GM19239 (cell line): ENCODE measurements around the gene CDH16.
"Not testable (repeated sequence)": the region's sequence is repeated elsewhere in the genome, so short reads cannot be mapped to it uniquely, and the experiment has no call there.

Experiments used
- DNase-seq: peaks from one replicate; pipeline ENCODE4 v3.0.0; 2011; ENCODE audit warnings: low spot score; ENCODE audit not compliant: insufficient read length
- FAIRE-seq: peaks from 2 replicates; lab custom pipeline; 2011; peaks lifted over from hg19 to GRCh38; lab: Jason Lieb, UNC

CDH16 gene

DNA sequence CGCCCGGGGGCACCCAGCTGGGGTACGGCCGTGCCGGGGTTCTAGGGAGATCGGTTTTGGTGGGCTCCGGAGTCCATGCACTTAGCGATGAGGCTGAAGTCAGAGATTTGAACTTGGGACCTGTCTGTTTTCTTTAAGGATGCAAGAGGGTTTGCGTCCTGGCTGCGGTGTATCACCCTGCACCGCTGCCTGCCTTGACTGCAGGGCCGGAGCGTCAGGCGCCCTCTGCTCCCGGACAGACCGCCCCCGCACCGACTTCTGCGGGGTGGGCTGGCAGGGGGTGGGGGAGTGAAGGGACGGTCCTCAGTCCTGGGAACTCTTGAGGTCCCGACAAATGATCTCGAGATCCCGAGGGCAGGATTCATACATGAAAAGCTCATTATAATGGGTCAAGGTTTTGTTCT, 37.7 kb downstream of the CDH16 start:
- no peak for FAIRE-seq

DNA sequence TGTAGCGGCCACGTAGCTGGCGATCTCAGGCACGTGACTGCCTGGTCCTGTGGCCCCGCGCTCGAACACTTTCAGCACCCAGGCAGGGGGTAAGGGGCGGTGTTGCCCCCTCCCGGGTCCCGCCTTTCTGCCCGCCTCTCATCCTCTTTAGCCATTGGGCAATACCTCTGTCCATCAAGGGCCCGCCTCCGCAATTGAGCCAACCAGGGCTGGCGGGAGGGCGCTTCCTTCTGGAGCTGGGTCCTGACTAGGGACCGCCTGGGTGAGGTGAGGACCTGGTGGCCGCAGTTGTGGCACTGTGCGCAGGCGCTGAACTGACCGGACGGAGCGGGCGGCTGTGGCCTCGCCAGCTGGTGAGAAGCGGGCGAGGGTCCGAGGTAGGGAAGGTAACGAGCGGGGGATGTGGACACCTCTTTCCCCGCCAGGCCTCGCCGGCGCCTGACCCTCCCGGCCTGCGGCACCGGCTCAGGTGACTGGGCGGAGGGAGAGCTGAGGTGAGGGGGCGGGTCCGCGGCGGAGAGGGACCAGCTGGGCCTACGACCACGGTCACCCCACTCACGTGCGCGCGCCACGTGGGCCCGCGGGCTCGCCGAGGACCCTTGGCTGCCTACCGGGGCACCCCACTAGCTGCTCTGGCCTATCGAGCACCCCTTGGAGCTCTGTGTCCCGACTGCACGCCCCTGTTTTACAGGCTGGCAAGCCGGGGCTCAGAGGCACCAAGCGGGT, 38.2 kb downstream of the CDH16 start, which contains the start of gene PDP2:
Gene PDP2 (plus strand): TSS at position 228 of the 726 bp plus-strand sequence. CDS start 3,770 bp downstream, outside the sequence.
- DNase-seq (peak; percentile 85), FAIRE-seq (peak; percentile 91)

More for the DNA sequence above, 37.7 kb downstream of the CDH16 start:
- no peak for DNase-seq

DNA sequence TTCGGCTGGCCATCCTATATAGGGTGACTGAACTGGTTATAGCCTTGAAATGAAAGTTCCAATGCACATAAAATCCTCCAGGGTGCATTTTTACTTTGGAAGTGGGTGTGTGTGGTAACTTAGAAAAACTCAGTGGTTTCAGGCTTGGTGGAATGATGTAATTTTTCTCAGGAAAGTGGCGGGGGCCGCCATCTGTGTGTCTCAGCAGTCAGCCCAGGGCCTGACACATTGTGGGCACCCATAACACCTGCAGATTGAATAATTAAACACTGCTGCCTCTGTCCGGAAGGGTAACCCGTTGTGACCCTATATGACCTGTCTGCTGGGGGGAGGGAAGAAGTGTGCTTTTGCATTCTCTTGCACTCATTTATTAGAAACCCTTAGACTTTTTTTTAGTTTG, 40.6 kb downstream of the CDH16 start:
- FAIRE-seq = peak; percentile 80
- DNase-seq = no peak

DNA sequence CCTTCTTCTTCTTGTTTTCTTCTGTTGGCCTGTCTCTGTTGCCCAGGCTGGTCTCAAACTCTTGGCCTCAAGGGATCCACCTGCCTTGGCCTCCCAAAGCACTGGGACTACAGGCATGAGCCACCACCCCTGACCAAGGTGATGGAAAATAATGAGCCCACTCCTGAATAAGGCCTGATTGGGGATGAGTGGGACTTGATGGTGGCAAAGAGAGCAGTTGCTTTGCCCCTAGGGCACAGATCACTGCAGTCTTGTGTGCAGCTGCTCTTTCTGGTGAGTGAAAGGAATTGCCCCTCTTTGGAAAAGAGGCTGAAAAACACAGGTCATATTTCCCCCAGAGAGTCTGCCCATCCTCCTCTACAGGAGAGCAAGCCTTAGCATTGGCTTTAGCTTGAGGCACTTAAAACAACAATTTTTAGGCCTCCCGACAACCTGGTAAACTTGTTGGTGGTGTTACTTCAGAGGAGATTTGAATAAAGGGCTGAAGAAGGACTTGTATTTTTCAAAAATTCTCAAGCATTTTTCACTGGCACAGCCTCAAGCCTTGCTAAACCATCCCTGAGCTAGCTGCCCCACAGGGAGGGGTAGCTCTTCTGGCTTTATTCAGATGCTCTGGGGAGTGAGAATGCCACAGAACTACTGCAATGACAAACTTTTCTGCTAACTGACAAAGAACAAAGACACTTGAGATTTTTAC, 44.5 kb downstream of the CDH16 start:
- DNase-seq (no peak), FAIRE-seq (no peak)

DNA sequence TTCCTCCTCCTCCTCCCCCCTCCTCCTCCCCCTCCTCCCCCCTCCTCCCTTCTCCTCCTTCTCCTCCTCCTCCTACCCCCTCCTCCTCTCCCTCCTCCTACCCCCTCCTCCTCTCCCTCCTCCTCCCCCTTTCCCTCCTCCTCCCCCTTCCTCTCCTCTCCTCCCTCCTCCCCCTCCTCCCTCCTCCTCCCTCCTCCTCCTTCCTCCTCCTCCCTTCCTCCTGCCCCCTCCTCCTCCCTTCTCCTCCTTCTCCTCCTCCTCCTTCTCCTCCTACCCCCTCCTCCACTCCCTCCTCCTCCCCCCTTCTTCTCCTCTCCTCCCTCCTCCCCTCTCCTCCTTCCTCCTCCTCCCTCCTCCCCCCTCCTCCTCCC, 45.0 kb downstream of the CDH16 start:
- DNase-seq = no peak
- no peak for FAIRE-seq

DNA sequence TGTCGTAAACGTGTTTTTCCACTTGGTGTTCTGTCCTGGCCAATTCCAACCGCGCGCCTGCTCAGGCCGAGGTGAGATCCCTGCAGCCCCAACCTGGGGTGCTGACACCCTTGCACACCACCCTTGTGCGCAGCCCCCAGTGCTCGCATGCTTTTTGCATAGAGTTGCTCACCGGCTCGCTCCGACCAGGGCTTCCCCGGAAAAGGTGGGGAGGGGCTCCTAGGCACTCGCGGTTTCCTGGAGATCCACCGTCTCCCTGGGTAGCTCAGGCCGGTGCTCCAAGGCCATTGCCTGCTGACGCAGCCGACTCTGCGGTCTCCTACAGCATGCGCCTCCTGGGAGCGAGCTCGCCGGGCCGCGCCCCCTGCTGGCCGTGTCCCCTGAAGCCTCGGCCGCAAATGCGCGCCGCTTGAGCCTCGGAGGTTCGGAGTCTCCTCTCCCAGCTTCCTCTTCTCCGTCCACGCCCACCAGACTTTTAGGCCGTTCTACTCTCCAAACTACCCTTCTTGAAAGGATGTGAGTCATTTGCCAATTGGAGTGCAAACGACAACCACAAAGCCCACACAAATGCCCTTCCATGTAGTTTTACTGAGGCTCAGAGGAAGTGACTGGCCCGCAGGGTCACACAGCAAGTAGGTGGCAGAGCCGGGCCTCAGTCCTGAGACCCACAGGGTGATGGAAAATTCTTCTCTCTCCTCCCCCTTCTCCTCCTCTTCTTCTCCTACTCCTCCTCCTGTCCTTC, 45.6 kb downstream of the CDH16 start:
- FAIRE-seq (peak; percentile 93), DNase-seq (peak; percentile 76)

DNA sequence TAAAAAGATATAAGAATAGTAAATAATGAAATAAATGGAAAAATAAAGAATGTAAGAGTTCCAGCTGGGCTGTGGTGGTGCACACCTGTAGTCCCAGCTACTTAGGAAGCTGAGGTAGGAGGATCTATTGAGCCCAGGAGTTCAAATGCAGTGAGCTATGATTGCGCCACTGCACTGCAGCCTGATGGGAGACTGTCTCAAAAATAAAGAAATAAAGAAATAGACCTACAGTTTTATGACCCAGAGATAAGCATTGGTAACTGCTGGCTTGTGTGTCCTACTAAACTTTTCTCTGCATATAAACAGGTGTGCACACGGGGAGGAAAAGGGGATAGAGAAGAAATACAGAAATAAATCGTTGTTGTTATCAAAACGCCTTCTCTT, 46.1 kb downstream of the CDH16 start:
- FAIRE-seq = no peak

DNA sequence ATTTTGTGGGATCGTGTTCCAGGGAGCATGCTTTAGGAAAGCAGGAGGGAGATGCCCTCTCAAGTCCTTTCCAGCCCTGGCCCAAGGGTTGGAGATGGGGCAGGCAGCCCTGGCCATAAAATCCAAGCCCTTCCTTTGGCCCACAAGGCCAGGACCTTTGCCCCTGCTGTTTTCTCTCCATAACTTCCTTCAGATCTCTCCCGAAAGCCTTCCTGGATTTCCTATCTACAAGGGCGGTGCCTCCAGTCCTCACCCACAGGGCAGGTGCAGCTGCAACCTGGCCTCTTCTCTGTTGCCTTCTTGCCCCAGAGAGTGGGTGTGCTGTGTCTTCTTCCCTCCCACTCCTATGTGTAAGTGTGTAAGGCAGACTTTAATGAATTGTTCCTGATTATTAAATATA, 46.8 kb downstream of the CDH16 start:
- FAIRE-seq = no peak
- no peak for DNase-seq

More for the DNA sequence above, 46.1 kb downstream of the CDH16 start:
- no peak for DNase-seq

DNA sequence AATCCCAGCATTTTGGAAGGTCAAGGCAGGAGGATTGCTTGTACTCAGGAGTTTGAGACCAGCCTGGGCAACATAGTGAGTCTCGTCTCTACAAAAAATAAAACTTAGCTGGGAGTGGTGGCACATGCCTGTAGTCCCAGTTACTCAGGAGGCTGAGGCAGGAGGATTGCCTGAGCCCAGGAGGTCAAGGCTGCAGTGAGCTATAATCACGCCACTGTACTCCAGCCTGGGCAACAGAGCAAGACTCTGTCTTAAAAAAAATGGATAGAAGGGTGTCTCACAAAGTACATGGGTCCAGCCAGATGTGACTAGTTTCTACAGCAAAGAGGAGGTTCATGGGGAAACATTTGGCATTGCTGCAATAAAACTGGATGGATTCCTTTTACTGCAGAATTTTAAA, 47.3 kb downstream of the CDH16 start:
- not testable (repeated sequence) for DNase-seq, FAIRE-seq

DNA sequence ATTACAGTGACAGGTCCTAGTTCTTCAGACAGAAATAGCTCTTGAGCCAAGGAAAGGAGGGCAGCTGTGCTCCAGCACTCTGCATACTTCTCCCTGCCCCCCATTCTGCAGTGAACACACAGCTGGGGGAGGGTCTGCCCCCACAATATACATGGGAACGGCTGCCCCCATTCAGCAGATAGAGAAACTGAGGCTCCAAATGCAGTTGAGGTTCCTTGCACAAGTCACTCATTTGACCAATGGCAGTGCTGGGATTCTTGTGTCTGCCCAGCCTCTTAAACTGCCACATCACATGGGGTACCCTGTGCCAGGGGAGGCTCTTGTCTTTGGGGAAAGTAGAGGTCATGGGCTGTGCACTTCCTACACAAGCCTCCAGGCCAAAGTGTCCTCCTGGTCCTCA, 49.3 kb downstream of the CDH16 start:
- no peak for FAIRE-seq
- no peak for DNase-seq

DNA sequence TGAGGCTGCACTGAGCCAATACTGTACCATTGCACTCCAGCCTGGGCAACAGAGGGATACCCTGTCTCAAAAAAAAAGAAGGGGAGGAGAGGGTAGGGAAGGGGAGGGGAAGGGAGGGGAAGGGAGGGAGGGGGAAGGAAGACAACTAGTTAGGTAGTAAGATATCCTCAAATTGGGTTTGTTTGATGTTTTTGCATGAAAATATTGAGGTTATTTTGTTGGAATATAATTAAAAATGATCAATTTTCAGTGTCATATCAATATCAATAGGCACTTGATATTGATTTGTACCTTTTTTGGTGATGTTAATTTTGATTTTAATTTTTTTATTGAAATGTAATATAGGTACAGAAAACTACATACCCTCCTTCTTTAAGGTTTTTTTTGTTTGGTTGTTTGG, 55.0 kb downstream of the CDH16 start:
- DNase-seq (no peak), FAIRE-seq (no peak)

DNA sequence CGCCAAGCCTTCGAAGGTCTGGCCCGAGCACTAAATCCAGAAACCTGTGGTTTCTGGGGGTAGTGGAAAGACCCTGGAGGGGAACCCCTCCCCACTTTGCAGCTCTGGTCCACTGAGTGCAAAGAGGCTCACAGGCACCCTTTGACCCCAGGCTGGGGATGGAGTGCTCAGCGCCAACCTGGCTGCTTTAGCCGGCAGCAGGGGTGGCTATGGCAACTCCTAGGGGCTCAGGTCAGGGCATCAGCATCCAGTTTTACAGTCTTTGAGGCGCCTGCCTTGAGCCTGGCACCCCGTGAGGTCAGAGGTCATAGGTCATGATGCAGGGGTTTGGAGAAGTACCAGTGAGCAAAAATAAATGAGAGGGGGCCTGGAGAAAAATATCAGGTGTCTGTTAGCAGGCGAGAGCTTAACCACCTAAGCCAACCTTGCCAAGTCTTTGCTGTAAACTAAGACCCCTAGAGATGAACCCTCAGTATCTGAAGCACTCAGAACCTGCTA, 56.6 kb downstream of the CDH16 start:
- DNase-seq = no peak
- no peak for FAIRE-seq

DNA sequence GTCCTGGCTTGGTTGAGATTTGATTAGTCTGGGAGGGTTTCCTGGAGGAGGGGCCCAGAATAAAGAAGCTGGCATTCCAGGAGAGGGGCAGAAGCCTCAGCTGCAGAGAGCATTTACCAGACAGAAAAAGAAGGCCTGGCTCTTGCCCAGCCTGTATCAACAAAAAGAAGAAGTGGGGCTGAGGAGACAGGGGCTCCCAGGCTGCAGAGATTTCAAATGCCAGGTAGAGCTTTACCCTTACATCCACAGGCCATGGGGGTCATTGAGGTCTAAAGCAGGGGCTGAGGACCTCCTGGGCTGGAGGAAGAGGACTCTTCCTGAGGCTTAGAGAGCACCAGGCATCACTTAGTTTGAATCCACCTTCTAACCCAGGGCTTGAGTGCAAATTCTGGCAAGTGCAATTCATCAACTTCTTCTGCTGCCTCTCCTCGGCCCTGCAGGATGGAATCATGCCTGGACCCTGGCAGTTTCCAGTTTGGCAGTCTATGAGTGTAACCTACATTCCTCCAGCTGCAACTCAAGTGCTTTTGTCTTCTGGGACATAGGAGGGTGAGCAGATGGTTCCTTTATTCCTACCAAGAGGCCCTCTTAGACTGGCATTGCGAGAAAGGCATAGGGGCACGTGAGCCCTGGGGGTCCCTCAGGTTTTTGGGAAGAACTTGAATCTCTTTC, 59.2 kb downstream of the CDH16 start:
- DNase-seq (no peak), FAIRE-seq (no peak)

DNA sequence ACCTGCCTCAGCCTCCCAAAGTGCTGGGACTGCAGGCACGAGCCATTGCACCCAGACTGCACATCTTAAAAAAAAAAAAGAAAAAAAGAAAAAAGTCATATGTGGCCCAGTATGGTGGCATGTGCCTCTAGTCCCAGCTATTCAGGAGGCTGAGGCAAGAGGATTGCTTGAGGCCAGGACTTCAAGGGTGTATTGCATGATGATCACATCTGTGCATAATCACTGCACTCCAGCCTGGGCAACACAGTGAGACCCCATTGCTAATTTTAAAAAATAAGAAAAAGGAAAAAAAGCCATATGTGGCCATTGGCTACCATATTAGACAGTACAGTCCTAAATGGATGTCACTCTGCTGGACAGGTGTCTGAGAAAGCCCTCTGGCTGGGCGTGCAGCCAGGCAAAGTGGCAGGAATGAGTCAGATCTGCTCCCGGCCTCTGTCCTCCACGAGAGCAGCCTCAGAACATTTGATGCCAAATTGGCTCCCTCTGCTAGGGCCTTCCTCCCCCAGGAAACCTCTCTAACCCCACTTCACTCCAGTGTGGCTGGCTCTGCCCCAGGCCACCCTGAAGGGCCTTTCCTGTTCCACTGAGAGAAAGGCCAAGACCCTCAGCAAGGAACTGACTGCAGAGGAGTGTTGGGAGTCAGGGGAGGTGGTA, 59.8 kb downstream of the CDH16 start:
- no peak for DNase-seq
- no peak for FAIRE-seq
